ENCODE data around the gene TBC1D9.
"Not testable (repeated sequence)": the region's sequence is repeated elsewhere in the genome, so short reads cannot be mapped to it uniquely, and the experiment has no call there.

The TBC1D9 gene

DNA sequence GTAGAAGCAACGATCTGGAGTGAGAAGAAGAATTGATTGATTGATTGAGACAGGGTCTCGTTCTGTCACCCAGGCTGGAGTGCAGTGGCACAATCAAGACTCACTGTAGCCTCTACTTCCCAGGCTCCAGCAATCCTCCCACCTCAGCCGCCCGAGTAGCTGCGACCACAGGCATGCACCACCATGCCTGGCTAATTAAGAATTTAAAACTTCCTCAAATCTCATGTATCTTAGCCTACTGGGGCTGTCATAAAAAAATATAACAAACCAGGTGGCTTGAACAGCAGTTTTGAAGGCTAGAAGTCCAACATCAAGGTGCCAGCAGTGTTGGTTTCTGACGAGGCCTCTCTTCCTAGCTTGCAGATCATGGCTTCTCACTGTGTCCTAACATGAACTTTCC is 18.3 kb upstream of the TBC1D9 start:
- no peak for DNase-seq
- TF ChIP-seq POLR2A (IDR thresholded peaks at IDR 0.05; ENCODE audit: low read length) (no peak), GATA1 (IDR thresholded peaks at IDR 0.05; ENCODE audit: low read depth, low read length) (no peak)

DNA sequence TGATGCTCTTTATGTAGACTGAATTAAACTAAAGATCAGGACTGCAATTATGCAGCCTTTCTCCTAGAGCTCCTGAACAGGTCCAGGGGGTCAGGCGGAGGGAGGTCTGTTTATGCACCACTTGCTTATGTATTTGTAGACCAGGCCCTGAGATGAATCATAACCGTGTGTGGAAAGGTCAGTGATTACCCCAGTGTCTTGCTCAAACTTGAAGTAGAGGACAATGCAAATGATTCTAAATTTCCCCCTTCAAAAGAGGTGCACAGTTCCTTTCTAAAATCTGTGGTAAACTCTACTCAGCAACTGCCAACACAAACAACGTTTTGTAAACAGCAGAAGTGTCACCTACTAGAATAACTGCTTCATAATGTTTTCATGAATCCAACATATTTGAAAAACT is 13.0 kb upstream of the TBC1D9 start:
- no peak for DNase-seq
- TF ChIP-seq GATA1 (IDR thresholded peaks at IDR 0.05; ENCODE audit: low read depth, low read length): no peak
- TF ChIP-seq POLR2A (IDR thresholded peaks at IDR 0.05; ENCODE audit: low read length): no peak

DNA sequence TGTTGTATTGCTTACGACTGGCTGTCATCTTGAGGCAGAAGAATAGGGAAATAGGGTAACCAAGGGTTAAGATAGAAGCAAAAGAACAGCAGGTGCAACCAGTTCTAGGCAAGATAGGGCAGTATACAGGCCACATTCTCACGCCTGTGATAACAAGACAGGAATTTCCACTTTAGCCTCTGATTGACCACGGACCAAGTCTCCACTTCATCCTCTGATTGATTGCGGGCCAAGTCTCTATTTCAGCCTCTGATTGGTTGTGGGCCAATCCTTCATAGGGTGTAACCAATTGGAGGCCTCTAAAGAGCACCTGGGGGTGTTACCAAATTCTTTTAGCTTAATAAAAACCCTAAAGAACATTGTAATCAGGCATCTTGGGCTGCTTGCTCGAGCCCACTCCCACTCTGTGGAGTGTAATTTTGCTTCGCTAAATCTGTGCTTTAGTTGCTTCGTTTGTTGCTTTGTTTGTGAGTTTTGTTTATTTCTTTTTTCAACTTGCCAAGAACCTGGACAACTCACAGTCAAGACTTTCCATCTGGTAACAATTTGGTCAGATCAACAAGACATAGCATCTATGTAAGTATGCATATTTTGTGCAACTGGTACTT is 8.7 kb upstream of the TBC1D9 start:
- no peak for DNase-seq
- no peak for TF ChIP-seq GATA1 (IDR thresholded peaks at IDR 0.05; ENCODE audit: low read depth, low read length)
- no peak for TF ChIP-seq POLR2A (IDR thresholded peaks at IDR 0.05; ENCODE audit: low read length)

DNA sequence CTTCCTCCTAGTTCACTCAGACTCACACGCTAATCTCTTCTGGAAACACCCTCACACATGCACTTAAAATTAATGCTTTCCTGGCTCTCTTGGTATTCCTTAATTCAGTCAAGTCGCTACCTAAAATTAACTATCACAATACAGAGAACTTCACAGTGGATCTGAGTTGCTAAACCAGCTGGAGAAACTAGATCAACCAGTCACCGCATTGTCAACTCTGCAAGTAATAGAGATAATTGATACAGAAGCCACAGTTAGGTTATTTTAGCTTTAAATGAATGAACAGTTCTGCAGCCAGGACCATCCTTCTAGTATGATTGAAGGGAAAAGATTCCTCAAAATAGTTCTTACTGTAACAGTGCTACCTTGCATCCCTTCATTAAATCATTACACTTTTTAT is 6.0 kb upstream of the TBC1D9 start:
- no peak for DNase-seq
- TF ChIP-seq POLR2A (IDR thresholded peaks at IDR 0.05; ENCODE audit: low read length): no peak
- no peak for TF ChIP-seq GATA1 (IDR thresholded peaks at IDR 0.05; ENCODE audit: low read depth, low read length)

DNA sequence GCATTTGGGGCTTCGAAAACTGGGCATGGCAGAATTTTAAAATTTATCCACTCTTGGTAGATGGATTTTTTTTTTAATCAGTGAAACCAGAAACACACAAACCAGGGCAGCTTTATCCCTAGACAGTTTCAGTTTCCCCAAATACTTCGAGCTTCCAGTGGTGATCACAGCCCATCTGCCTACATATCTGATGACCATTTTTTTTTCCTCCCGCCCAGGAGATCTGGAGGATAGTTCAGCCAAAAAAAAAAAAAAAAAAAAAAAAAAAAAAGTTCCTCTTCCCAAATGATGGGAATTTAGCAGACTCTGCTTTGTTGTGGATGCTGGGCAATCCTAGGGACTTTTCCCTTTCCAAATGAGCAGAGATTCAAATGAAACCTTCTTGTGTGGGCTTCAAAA is 1.0 kb upstream of the TBC1D9 start:
- DNase-seq: no peak
- TF ChIP-seq GATA1 (IDR thresholded peaks at IDR 0.05; ENCODE audit: low read depth, low read length) (no peak), POLR2A (IDR thresholded peaks at IDR 0.05; ENCODE audit: low read length) (no peak)

DNA sequence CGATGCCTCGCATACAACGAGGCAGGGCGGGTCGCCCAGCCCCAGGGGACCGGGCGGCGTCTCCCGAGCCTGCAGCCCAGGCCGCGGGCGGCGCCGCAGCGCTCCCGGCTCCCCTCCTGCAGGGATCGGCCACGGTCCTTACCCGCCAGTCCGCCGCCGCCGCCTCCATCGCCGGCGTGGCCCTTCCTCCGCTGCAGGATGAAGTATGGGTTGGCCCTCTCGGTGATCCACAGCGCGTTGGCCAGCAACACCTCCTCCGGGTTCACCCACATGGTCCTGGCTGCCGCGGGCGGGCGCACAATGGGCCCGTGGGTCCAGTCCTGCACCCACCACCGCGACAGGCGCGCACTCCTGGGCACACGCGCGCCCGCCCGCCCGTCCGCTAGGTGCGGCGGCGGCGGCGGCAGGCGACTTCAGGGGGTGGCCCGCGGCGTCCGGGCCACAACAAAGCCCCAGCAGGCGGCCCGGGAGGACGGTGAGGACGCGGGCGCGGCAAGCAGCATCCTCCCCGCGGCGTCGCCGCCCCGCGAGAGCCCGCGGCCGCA is 339 bp downstream of the TBC1D9 start:
- DNase-seq: no peak
- no peak for TF ChIP-seq POLR2A (IDR thresholded peaks at IDR 0.05; ENCODE audit: low read length)
- TF ChIP-seq GATA1 (IDR thresholded peaks at IDR 0.05; ENCODE audit: low read depth, low read length): no peak

DNA sequence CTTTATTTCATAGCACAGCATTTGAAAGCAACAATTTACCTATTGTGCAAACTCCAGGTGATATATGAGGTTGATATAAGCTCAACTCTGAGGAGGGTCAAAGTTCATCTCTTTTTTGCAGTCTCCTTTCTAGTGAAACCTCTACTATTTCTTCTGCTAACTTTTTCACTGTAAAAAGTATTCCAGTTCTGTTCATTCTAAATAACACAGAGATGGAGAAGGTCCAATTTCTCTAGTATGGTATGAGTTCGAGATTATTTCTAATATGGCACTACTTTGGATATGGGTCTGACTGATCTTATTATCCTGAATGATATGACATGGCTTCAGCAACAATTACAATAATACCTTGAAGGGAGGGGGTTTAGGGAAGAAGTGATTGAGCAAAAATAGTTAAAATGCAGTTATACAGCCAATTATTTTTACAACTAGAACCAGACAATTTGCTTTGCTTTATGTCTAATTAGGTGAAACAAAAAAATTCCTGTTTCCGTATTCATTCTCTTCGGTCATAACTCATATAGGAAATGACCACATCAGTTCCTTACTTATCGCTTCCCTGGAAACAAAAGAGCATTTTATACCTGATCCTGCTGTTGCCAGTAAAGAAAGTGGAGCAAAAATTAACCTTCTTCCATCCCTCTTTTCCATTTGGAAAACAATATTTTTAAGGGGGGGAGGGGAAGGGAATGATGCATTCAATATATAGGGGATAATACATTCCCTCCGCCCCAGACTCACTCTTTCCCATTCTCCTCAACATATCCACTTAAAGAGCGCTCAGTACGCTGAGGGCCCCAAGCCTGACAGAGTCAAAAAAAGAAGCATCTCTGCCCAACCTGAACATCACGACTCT is 1.0 kb downstream of the TBC1D9 start:
- DNase-seq: no peak
- TF ChIP-seq POLR2A (IDR thresholded peaks at IDR 0.05; ENCODE audit: low read length) (no peak), GATA1 (IDR thresholded peaks at IDR 0.05; ENCODE audit: low read depth, low read length) (no peak)

DNA sequence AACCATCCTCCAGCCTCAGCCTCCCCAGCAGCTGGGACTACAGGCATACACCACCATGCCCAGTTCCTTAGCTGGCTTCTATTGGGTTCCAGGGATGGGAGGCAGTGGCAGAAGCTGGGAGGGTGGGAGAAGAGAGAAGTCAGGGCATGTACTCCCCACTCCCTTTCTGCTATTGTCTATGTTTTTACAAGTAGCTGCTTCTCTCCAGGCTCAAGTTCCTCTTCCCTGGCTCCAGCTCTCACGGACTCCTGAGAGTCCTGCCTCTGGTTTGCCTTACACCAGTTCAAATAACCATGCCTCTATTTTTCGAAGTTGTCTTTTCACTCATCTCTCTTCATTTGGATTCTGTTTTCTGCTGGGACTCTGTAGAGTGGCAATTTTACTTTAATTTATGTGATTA is 2.9 kb downstream of the TBC1D9 start:
- no peak for DNase-seq

DNA sequence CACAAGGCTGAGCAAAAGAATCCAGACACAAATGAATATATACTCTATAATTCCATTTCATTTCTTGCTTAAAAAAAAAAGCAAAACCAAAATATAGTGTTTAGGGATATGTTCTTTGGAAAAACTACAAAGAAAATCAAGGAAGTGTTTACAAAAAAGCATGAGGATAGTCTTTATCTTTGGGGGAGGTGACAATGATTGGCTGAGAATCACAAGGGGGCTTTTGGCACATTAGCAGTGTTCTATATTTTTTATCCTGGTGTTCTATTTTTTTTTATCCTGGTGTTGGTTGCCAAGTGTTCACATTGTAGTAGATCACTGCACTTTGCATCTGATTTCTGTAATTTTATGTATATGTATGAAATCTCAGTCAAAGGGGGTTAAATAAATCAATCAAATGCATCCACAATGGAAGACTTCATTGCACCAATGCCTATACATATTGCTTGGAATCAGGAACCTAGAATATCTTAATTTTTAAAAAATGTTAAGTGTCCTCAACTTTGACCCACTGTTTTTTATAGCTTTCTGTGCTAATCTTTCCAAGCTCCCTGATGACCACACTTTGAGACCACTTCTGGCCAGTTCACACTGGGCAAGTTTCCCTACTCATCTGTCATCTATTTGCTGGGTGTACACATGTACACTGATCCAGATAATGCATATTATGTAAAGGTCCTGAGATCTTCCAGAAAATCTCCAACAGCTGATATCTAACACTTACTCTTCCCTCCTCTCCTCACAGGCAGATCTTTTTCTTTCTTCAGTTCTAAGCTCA is 3.7 kb downstream of the TBC1D9 start:
- no peak for DNase-seq
- TF ChIP-seq GATA1 (IDR thresholded peaks at IDR 0.05; ENCODE audit: low read depth, low read length): no peak
- TF ChIP-seq POLR2A (IDR thresholded peaks at IDR 0.05; ENCODE audit: low read length): no peak

More for the DNA sequence above, 2.9 kb downstream of the TBC1D9 start:
- TF ChIP-seq POLR2A (IDR thresholded peaks at IDR 0.05; ENCODE audit: low read length): no peak
- TF ChIP-seq GATA1 (IDR thresholded peaks at IDR 0.05; ENCODE audit: low read depth, low read length): no peak

DNA sequence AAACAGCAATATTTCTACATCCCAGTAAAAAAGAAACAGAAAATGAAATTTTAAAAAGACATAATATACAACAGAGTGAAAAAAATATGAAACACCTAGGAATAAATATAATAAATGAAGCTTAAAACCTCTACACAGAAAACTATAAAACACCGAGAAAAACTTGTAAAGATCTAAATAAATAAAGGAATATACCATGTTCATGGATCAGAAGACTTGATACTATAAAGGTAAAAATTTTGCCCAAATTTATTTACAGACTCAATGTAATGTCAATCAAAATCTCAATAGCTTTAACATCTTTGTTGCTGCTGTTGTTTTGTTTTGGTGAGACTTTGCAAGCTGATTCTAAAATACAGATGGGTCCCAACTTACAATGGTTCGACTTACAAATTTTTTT is 5.7 kb downstream of the TBC1D9 start:
- no peak for DNase-seq
- TF ChIP-seq POLR2A (IDR thresholded peaks at IDR 0.05; ENCODE audit: low read length): no peak
- no peak for TF ChIP-seq GATA1 (IDR thresholded peaks at IDR 0.05; ENCODE audit: low read depth, low read length)

DNA sequence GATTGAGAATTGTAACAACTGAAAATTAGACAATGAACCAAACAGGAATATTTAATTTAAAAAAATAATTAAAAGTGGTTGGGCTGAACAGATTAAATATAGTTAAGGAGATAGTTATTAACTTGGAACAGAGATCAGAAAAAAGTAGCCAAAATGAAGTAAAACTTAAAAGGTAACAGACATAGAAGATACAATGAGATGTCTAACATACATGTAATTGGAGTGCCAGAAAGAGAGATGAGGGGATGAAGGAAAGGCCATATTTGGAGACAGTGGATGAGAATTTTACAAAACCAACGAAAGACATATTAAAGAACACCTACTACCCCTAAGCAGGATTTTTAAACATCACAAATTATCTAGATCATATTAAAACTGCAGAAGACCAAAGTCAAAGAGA is 8.0 kb downstream of the TBC1D9 start:
- DNase-seq: no peak
- TF ChIP-seq POLR2A (IDR thresholded peaks at IDR 0.05; ENCODE audit: low read length): no peak
- TF ChIP-seq GATA1 (IDR thresholded peaks at IDR 0.05; ENCODE audit: low read depth, low read length): no peak

DNA sequence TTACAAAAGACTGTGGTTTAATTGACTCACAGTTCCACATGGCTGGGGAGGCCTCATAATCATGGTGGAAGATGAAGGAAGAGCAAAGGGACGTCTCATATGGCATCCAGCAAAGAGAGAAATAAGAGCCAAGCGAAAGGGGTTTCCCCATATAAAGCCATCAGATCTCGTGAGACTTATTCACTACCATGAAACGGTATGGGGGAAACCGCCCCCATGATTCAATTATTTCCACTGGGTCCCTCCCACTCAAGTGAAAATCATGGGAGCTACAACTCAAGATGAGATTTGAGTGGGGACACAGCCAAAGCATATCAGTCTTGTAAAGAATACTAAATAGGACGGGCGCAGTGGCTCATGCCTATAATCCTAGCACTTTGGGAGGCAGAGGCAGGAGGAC is 9.6 kb downstream of the TBC1D9 start:
- DNase-seq: not testable (repeated sequence)

DNA sequence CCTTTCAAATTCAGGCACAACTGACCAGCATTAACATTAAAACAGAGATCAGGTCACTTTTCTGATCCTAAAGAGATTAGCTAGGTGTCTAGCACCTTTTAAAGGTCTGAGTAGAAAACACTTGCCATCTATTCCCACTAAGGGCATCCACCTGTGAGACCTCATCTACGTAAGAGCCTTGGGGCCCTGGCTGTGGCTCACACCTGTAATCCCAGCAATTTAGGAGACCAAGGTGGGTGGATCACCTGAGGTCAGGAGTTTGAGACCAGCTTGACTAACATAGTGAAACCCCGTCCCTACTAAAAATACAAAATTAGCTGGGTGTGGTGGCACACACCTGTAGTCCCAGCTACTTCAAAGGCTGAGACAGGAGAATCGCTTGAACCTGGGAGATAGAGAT is 11.8 kb downstream of the TBC1D9 start:
- TF ChIP-seq GATA1 (IDR thresholded peaks at IDR 0.05; ENCODE audit: low read depth, low read length) (no peak), POLR2A (IDR thresholded peaks at IDR 0.05; ENCODE audit: low read length) (no peak)
- no peak for DNase-seq
